Measurements from ENCODE around the gene CIB1.

- TF ChIP-seq CTCF (IDR thresholded peaks at IDR 0.05) = no peak
- no peak for TF ChIP-seq POLR2A (IDR thresholded peaks at IDR 0.05)
Observed at GRCh38 chr15:90201130-90201943, 32.4 kb downstream of the CIB1 start, which contains the start of gene SEMA4B.

Measured in uterus (tissue), 2 donors.